Uterus (tissue), 4 donors: ENCODE measurements around the gene ZDHHC9. TPM values are rescaled to one million over a fixed set of nuclear protein-coding genes. Genes with fewer than 3 reads are reported as not detected.
"Not testable (repeated sequence)": the region's sequence is repeated elsewhere in the genome, so short reads cannot be mapped to it uniquely, and the experiment has no call there.

Experiments
- DNase-seq, 2 donors: peaks; one replicate each; pipeline ENCODE4 v3.0.0-alpha.2; 2019 to 2020
- H3K27ac ChIP-seq, 2 donors: fragments of 200-600 bp; sonication (generic); 1 replicate in 1 of 2; 2 replicates in 1 of 2; pipeline ENCODE4 v1.5.1; 2016 to 2018
- H3K27me3 ChIP-seq, 2 donors: fragments of 200-600 bp; sonication (generic); one replicate each; pipeline ENCODE4 v1.5.1; 2018 to 2019; ENCODE audit warnings: control low read depth in 1 of 2
- H3K36me3 ChIP-seq, 2 donors: fragments of 200-600 bp; sonication (generic); one replicate each; pipeline ENCODE4 v1.5.1; 2019; ENCODE audit warnings: control low read depth in 1 of 2
- H3K4me1 ChIP-seq, 2 donors: fragments of 200-600 bp; sonication (generic); one replicate each; pipeline ENCODE4 v1.5.1; 2018 to 2019; ENCODE audit warnings: control low read depth in 1 of 2
- H3K4me3 ChIP-seq, 2 donors: fragments of 200-600 bp; sonication (generic); 1 replicate in 1 of 2; 2 replicates in 1 of 2; pipeline ENCODE4 v1.5.1; 2018 to 2019; ENCODE audit warnings: mild to moderate bottlenecking in 1 of 2
- H3K9me3 ChIP-seq, 2 donors: fragments of 200-600 bp; sonication (generic); one replicate each; pipeline ENCODE4 v1.5.1; 2019; ENCODE audit warnings: control low read depth in 1 of 2
- CTCF ChIP-seq, 4 experiments: fragments of 200-600 bp in 2 of 4; fragments of 450-650 bp in 2 of 4; sonication (generic) in 2 of 4; IDR thresholded peaks; one replicate each; pipeline ENCODE4 v1.5.1; 2016 to 2019; ENCODE audit warnings: antibody characterized with exemption in 4 of 4, mild to moderate bottlenecking in 2 of 4, moderate library complexity in 1 of 4
- POLR2A ChIP-seq, 2 donors: fragments of 450-650 bp; IDR thresholded peaks; one replicate each; pipeline ENCODE4 v1.6.1; 2016; ENCODE audit warnings: antibody characterized with exemption in 2 of 2, mild to moderate bottlenecking in 1 of 2, moderate library complexity in 1 of 2
- intact Hi-C: fragments of 100-400 bp; cut with DNase I; formaldehyde crosslinking; loops from one replicate; pipeline ENCODE4 v1.15.1; 2023; ENCODE audit warnings: low total_unique reads
- total RNA-seq, 4 donors: library from RNA; depleted of rRNA in 3 of 4; stranded (reverse); fragments of >200 nt in 3 of 4; gene quantifications; one replicate each; pipeline versions ENCODE4 v1.1.0 to v1.2.4, GENCODE V29; 2014 to 2023
- donor health status: DM: yes; HTN: yes; CAD: no.

ZDHHC9 gene
- total RNA-seq, result 10 to 100 TPM in 3 of 4 donors, 1 to 10 TPM in 1; 9.1 to 18.1 (median 14.7) TPM

GRCh38 chrX:129843459-129844306 lies at the start of gene ZDHHC9:
Gene ZDHHC9, minus strand, starts transcription at chrX:129843886. Its CDS starts 1,941 bp downstream, at chrX:129841945.
- Histone ChIP-seq H3K4me3 (peak within 1 kb of the TSS; percentile 58 to 59), H3K4me1 (no peaks in the 10 kb centered on the region), H3K27ac (peak within 1 kb of the TSS; percentile 63 to 66), H3K9me3 (no peaks in the 10 kb centered on the region), H3K27me3 (no peaks in the 10 kb centered on the region), H3K36me3 (no peaks in the 10 kb centered on the region)
- intact Hi-C loops, result no loop called here
- DNase-seq, result peak; percentile 87 to 88
- TF ChIP-seq POLR2A (IDR thresholded peaks at IDR 0.05) (peak; percentile 31 to 37), CTCF (IDR thresholded peaks at IDR 0.05) (no peak)

- Histone ChIP-seq H3K4me3 (no peak overlapping the region), H3K27ac (no peak overlapping the region), H3K36me3 (no peaks in the 10 kb centered on the region), H3K4me1 (no peaks in the 10 kb centered on the region), H3K9me3 (no peaks in the 10 kb centered on the region), H3K27me3 (no peaks in the 10 kb centered on the region)
- TF ChIP-seq POLR2A (IDR thresholded peaks at IDR 0.05) (no peak), CTCF (IDR thresholded peaks at IDR 0.05) (no peak)
- intact Hi-C loops, result no loop called here
- no peak for DNase-seq
Observed at GRCh38 chrX:129877401-129877800, 33.7 kb upstream of the ZDHHC9 start.

GRCh38 chrX:129876771-129877305 lies 33.2 kb upstream of the ZDHHC9 start:
- no peaks in the 10 kb centered on the region for H3K4me1 ChIP-seq
- no peaks in the 10 kb centered on the region for H3K36me3 ChIP-seq
- no peak for DNase-seq
- no peaks in the 10 kb centered on the region for H3K27me3 ChIP-seq
- no peak overlapping the region for H3K27ac ChIP-seq
- intact Hi-C loops, result no loop called here
- no peak overlapping the region for H3K4me3 ChIP-seq
- TF ChIP-seq CTCF (IDR thresholded peaks at IDR 0.05) (no peak), POLR2A (IDR thresholded peaks at IDR 0.05) (no peak)
- H3K9me3 ChIP-seq, result no peaks in the 10 kb centered on the region

GRCh38 chrX:129875669-129876068 lies 32.0 kb upstream of the ZDHHC9 start:
- Histone ChIP-seq H3K27me3 (no peaks in the 10 kb centered on the region), H3K27ac (no peak overlapping the region), H3K4me1 (no peaks in the 10 kb centered on the region), H3K4me3 (no peak overlapping the region), H3K36me3 (no peaks in the 10 kb centered on the region), H3K9me3 (no peaks in the 10 kb centered on the region)
- TF ChIP-seq CTCF (IDR thresholded peaks at IDR 0.05) (no peak), POLR2A (IDR thresholded peaks at IDR 0.05) (no peak)
- intact Hi-C loops, result no loop called here
- DNase-seq, result no peak

- TF ChIP-seq POLR2A (IDR thresholded peaks at IDR 0.05) (no peak), CTCF (IDR thresholded peaks at IDR 0.05) (no peak)
- Histone ChIP-seq H3K27ac (no peak overlapping the region), H3K4me1 (no peaks in the 10 kb centered on the region), H3K36me3 (no peaks in the 10 kb centered on the region), H3K27me3 (no peaks in the 10 kb centered on the region), H3K9me3 (no peaks in the 10 kb centered on the region), H3K4me3 (no peak overlapping the region)
- no peak for DNase-seq
- intact Hi-C loops, result no loop called here
Observed at GRCh38 chrX:129872524-129872923, 28.8 kb upstream of the ZDHHC9 start.

- intact Hi-C loops, H3K27ac ChIP-seq, H3K9me3 ChIP-seq, H3K4me1 ChIP-seq, H3K36me3 ChIP-seq, DNase-seq, H3K27me3 ChIP-seq, H3K4me3 ChIP-seq: not testable (repeated sequence)
Observed at GRCh38 chrX:129866321-129866720, 22.6 kb upstream of the ZDHHC9 start.

GRCh38 chrX:129859134-129859533 lies 15.4 kb upstream of the ZDHHC9 start:
- H3K4me3 ChIP-seq, intact Hi-C loops, H3K9me3 ChIP-seq, DNase-seq, H3K4me1 ChIP-seq, H3K36me3 ChIP-seq, H3K27me3 ChIP-seq, H3K27ac ChIP-seq: not testable (repeated sequence)

- H3K27me3 ChIP-seq, DNase-seq, H3K36me3 ChIP-seq, H3K27ac ChIP-seq, H3K4me3 ChIP-seq, intact Hi-C loops, H3K4me1 ChIP-seq, H3K9me3 ChIP-seq: not testable (repeated sequence)
Observed at GRCh38 chrX:129851825-129852224, 8.1 kb upstream of the ZDHHC9 start.
